HepG2 (cell line): ENCODE data around the gene ZBTB32. TPM values are rescaled to one million over a fixed set of nuclear protein-coding genes. Genes with fewer than 3 reads are reported as not detected.

Source experiments
- FOXO1 ChIP-seq: sonication (generic); formaldehyde crosslinking; IDR thresholded peaks from 2 replicates; pipeline ENCODE4 v1.4.0; 2020; ENCODE audit warnings: missing genetic modification reagents
- GZF1 ChIP-seq: sonication (generic); formaldehyde crosslinking; IDR thresholded peaks from 2 replicates; pipeline ENCODE4 v1.5.1; 2020; ENCODE audit warnings: mild to moderate bottlenecking, missing genetic modification reagents
- HNRNPH1 ChIP-seq: fragments of 200-400 bp; formaldehyde crosslinking; optimal IDR thresholded peaks from 2 replicates; pipeline ENCODE3; 2017; ENCODE audit warnings: mild to moderate bottlenecking, low read depth, low read length
- PTBP1 ChIP-seq: fragments of 200-400 bp; formaldehyde crosslinking; IDR thresholded peaks from 2 replicates; pipeline ENCODE4 v1.6.1; 2018; ENCODE audit warnings: low read length, low read depth; ENCODE audit not compliant: poor library complexity, severe bottlenecking
- TAF1 ChIP-seq: sonication (generic); formaldehyde crosslinking; IDR thresholded peaks from 2 replicates; pipeline ENCODE4 v1.4.0; 2020; ENCODE audit warnings: missing genetic modification reagents
- TOE1 ChIP-seq: sonication (generic); formaldehyde crosslinking; IDR thresholded peaks from 2 replicates; pipeline ENCODE4 v1.4.0; 2020; ENCODE audit warnings: mild to moderate bottlenecking, missing genetic modification reagents
- USF2 ChIP-seq, 2 experiments: sonication (generic) in 1 of 2; formaldehyde crosslinking in 1 of 2; IDR thresholded peaks; 2 replicates each; pipeline versions ENCODE4 v1.5.1 to v1.6.1; 2011 to 2020; ENCODE audit warnings: borderline replicate concordance in 1 of 2, low read depth in 1 of 2, low read length in 1 of 2, mild to moderate bottlenecking in 1 of 2, missing genetic modification reagents in 1 of 2, moderate library complexity in 1 of 2
- ZBTB38 ChIP-seq: sonication (generic); formaldehyde crosslinking; IDR thresholded peaks from 2 replicates; pipeline ENCODE4 v1.5.1; 2020; ENCODE audit warnings: mild to moderate bottlenecking, missing genetic modification reagents
- ZFP91 ChIP-seq: sonication (generic); formaldehyde crosslinking; IDR thresholded peaks from 2 replicates; pipeline ENCODE4 v1.9.0; 2022; ENCODE audit warnings: missing genetic modification reagents, mild to moderate bottlenecking, borderline replicate concordance
- ZMYM3 ChIP-seq: sonication (generic); formaldehyde crosslinking; IDR thresholded peaks from 2 replicates; pipeline ENCODE4 v1.5.1; 2020; ENCODE audit warnings: mild to moderate bottlenecking, missing genetic modification reagents
- ZNF441 ChIP-seq: sonication (generic); formaldehyde crosslinking; IDR thresholded peaks from 2 replicates; pipeline ENCODE4 v1.7.0; 2021; ENCODE audit warnings: missing genetic modification reagents, borderline replicate concordance
- ZNF546 ChIP-seq: sonication (generic); formaldehyde crosslinking; conservative IDR thresholded peaks from 2 replicates; pipeline ENCODE4 v1.8.1; 2023; ENCODE audit warnings: mild to moderate bottlenecking, missing genetic modification reagents
- ZNF644 ChIP-seq: IDR thresholded peaks from 2 replicates; pipeline ENCODE4 v1.6.1; 2016; ENCODE audit warnings: low read depth
- ZNF740 ChIP-seq: sonication (generic); formaldehyde crosslinking; IDR thresholded peaks from 2 replicates; pipeline ENCODE4 v1.4.0; 2020; ENCODE audit warnings: missing genetic modification reagents
- ZNF878 ChIP-seq: sonication (generic); formaldehyde crosslinking; IDR thresholded peaks from 2 replicates; pipeline ENCODE4 v1.8.1; 2023; ENCODE audit warnings: mild to moderate bottlenecking, missing genetic modification reagents, moderate library complexity
- polyA plus RNA-seq, 8 experiments: library from polyadenylated mRNA; depleted of rRNA in 3 of 8; stranded (reverse) in 7 of 8; unstranded in 1 of 8; fragments of >200 nt; fragmentation: Illumina TruSeq in 4 of 8; extraction: Trizol in 4 of 8; gene quantifications; 2 replicates each; pipeline versions ENCODE4 v1.2.1 to v1.2.3, GENCODE V29; 2011 to 2016; ENCODE audit warnings: low read depth in 4 of 8, missing spikeins in 1 of 8, mixed read lengths in 1 of 8; ENCODE audit not compliant: insufficient read depth in 1 of 8
- total RNA-seq, 5 experiments: library from RNA; depleted of rRNA; stranded (reverse); fragments of >200 nt; fragmentation: Illumina TruSeq; extraction: Trizol; gene quantifications; 2 replicates each; pipeline ENCODE4 v1.2.3, GENCODE V29; 2016; ENCODE audit warnings: low read depth in 1 of 5
- TF ChIP-seq, protein P1 (sequence below): IDR thresholded peaks from 2 replicates; pipeline ENCODE4 v1.6.1; 2016; ENCODE audit warnings: low read depth, missing genetic modification reagents, missing compliant biosample characterization
- TF ChIP-seq, protein P2 (sequence below): sonication (generic); formaldehyde crosslinking; IDR thresholded peaks from 2 replicates; pipeline ENCODE4 v1.5.0; 2020; ENCODE audit warnings: mild to moderate bottlenecking, missing genetic modification reagents, moderate library complexity

The ZBTB32 gene
- total and polyA plus RNA-seq, 2 of the 13 experiments (the other 11 are each of a cell fraction or from before 2014, with no cell fraction given): not detected

- no peak for TF ChIP-seq ZNF740 (CRISPR knock-in tag)
- TF ChIP-seq FOXO1 (CRISPR knock-in tag): no peak
- TF ChIP-seq PTBP1: peak; percentile 55
- no peak for TF ChIP-seq ZNF644 (CRISPR knock-in tag)
- TF ChIP-seq GZF1 (CRISPR knock-in tag): no peak
- no peak for TF ChIP-seq ZMYM3 (CRISPR knock-in tag)
- TF ChIP-seq ZNF546 (CRISPR knock-in tag): no peak
- no peak for TF ChIP-seq TAF1
- TF ChIP-seq HNRNPH1: no peak
- TF ChIP-seq, protein P1, sequence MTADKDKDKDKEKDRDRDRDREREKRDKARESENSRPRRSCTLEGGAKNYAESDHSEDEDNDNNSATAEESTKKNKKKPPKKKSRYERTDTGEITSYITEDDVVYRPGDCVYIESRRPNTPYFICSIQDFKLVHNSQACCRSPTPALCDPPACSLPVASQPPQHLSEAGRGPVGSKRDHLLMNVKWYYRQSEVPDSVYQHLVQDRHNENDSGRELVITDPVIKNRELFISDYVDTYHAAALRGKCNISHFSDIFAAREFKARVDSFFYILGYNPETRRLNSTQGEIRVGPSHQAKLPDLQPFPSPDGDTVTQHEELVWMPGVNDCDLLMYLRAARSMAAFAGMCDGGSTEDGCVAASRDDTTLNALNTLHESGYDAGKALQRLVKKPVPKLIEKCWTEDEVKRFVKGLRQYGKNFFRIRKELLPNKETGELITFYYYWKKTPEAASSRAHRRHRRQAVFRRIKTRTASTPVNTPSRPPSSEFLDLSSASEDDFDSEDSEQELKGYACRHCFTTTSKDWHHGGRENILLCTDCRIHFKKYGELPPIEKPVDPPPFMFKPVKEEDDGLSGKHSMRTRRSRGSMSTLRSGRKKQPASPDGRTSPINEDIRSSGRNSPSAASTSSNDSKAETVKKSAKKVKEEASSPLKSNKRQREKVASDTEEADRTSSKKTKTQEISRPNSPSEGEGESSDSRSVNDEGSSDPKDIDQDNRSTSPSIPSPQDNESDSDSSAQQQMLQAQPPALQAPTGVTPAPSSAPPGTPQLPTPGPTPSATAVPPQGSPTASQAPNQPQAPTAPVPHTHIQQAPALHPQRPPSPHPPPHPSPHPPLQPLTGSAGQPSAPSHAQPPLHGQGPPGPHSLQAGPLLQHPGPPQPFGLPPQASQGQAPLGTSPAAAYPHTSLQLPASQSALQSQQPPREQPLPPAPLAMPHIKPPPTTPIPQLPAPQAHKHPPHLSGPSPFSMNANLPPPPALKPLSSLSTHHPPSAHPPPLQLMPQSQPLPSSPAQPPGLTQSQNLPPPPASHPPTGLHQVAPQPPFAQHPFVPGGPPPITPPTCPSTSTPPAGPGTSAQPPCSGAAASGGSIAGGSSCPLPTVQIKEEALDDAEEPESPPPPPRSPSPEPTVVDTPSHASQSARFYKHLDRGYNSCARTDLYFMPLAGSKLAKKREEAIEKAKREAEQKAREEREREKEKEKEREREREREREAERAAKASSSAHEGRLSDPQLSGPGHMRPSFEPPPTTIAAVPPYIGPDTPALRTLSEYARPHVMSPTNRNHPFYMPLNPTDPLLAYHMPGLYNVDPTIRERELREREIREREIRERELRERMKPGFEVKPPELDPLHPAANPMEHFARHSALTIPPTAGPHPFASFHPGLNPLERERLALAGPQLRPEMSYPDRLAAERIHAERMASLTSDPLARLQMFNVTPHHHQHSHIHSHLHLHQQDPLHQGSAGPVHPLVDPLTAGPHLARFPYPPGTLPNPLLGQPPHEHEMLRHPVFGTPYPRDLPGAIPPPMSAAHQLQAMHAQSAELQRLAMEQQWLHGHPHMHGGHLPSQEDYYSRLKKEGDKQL (CRISPR knock-in tag): no peak
- TF ChIP-seq ZNF878 (CRISPR knock-in tag): no peak
- TF ChIP-seq ZBTB38 (CRISPR knock-in tag): no peak
- TF ChIP-seq ZFP91 (CRISPR knock-in tag): no peak
- TF ChIP-seq, protein P2, sequence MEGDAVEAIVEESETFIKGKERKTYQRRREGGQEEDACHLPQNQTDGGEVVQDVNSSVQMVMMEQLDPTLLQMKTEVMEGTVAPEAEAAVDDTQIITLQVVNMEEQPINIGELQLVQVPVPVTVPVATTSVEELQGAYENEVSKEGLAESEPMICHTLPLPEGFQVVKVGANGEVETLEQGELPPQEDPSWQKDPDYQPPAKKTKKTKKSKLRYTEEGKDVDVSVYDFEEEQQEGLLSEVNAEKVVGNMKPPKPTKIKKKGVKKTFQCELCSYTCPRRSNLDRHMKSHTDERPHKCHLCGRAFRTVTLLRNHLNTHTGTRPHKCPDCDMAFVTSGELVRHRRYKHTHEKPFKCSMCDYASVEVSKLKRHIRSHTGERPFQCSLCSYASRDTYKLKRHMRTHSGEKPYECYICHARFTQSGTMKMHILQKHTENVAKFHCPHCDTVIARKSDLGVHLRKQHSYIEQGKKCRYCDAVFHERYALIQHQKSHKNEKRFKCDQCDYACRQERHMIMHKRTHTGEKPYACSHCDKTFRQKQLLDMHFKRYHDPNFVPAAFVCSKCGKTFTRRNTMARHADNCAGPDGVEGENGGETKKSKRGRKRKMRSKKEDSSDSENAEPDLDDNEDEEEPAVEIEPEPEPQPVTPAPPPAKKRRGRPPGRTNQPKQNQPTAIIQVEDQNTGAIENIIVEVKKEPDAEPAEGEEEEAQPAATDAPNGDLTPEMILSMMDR (CRISPR knock-in tag): peak; percentile 75
- TF ChIP-seq TOE1: no peak
- no peak for TF ChIP-seq ZNF441
- no peak for TF ChIP-seq USF2 (IDR thresholded peaks at IDR 0.05; ENCODE audit: low read depth, low read length)
- no peak for TF ChIP-seq USF2 (CRISPR knock-in tag; IDR thresholded peaks at IDR 0.05; ENCODE audit: borderline replicate concordance)
These were observed 40.3 kb downstream of the ZBTB32 start (continued) for GRCh38 chr19:35744430-35745327.
